Ovary (tissue), 9 donors: ENCODE data around the gene FAM20A. TPM values are rescaled to one million over a fixed set of nuclear protein-coding genes. Genes with fewer than 3 reads are reported as not detected.

Experiments used
- DNase-seq, 5 donors: peaks; one replicate each; pipeline ENCODE4 v3.0.0-alpha.2; 2019 to 2020
- H3K27ac ChIP-seq, 2 donors: fragments of 200-600 bp; one replicate each; pipeline versions ENCODE4 v1.5.1 to v1.8.0; 2019 to 2022
- H3K27me3 ChIP-seq: fragments of 200-600 bp; one replicate; pipeline ENCODE4 v1.8.0; 2022
- H3K36me3 ChIP-seq: fragments of 200-600 bp; sonication (generic); one replicate; pipeline ENCODE4 v1.5.1; 2019
- H3K4me1 ChIP-seq: one replicate; pipeline ENCODE4 v1.8.1; 2013; ENCODE audit warnings: mild to moderate bottlenecking, moderate library complexity; ENCODE audit not compliant: insufficient read depth
- H3K4me3 ChIP-seq: fragments of 200-600 bp; sonication (generic); one replicate; pipeline ENCODE4 v1.5.1; 2017
- H3K9me3 ChIP-seq, 2 donors: fragments of 200-600 bp in 1 of 2; sonication (generic) in 1 of 2; one replicate each; pipeline versions ENCODE4 v1.5.1 to v1.8.1; 2013 to 2019; ENCODE audit warnings: mild to moderate bottlenecking in 1 of 2, moderate library complexity in 1 of 2
- CTCF ChIP-seq, 3 donors: fragments of 450-650 bp in 2 of 3; fragments of 200-600 bp in 1 of 3; IDR thresholded peaks; one replicate each; pipeline versions ENCODE4 v1.5.1 to v1.8.0; 2016 to 2022; ENCODE audit warnings: antibody characterized with exemption in 3 of 3, mild to moderate bottlenecking in 1 of 3
- EP300 ChIP-seq: sonication (generic); formaldehyde crosslinking; IDR thresholded peaks from one replicate; pipeline ENCODE4 v1.6.1; 2017; ENCODE audit warnings: antibody characterized with exemption
- POLR2A ChIP-seq: fragments of 450-650 bp; IDR thresholded peaks from one replicate; pipeline ENCODE4 v1.6.1; 2017; ENCODE audit warnings: antibody characterized with exemption, mild to moderate bottlenecking, moderate library complexity
- WGBS, 3 donors: extraction: QIAGEN DNeasy Blood & Tissue Kit in 1 of 3; methylation state at CpG; one replicate each; pipeline versions ENCODE4 v1.1.5 to v1.1.7; 2013 to 2017; 5-methylcytosine and 5-hydroxymethylcytosine counted together
- intact Hi-C, 4 donors: fragments of 100-400 bp; cut with DNase I; formaldehyde crosslinking; loops; one replicate each; pipeline versions ENCODE4 v1.11.0 to v1.15.1; 2022 to 2023
- polyA plus RNA-seq, 2 donors: library from polyadenylated mRNA; stranded (reverse); fragments of 200-250 nt in 1 of 2; fragments of 350-450 nt in 1 of 2; fragmentation: Illumina TruSeq in 1 of 2; extraction: RNeasy Lipid Tissue Mini Kit (QIAGEN cat#74804) in 1 of 2; gene quantifications; one replicate each; pipeline ENCODE4 v1.2.3, GENCODE V29; 2013 to 2014
- total RNA-seq, 7 donors: library from RNA; depleted of rRNA in 2 of 7; stranded (reverse); fragments of >200 nt in 2 of 7; fragmentation: NEBNext Ultra II Directional in 3 of 7; extraction: Animal tissue kit (Norgen Biotek cat#: 25700) in 3 of 7; gene quantifications; one replicate each; pipeline versions ENCODE4 v1.1.0 to v1.2.4, GENCODE V29; 2016 to 2023
- donor health status: DM: no; HTN: no; CAD: no; lungs with moderate emphysema.
- donor health status: DM: no; HTN: no; CAD: no.
- donor health status: Bipolar disorder and iron deficiency.
- donor health status: DM: yes; HTN: yes; CAD: no.
- donor health status: DM: no; HTN: no; CAD: no.
- donor health status: DM: yes; HTN: yes; CAD: no.

Gene FAM20A
- total and polyA plus RNA-seq, 9 donors, result 4.9 to 75.8 (median 19.7) TPM

DNA sequence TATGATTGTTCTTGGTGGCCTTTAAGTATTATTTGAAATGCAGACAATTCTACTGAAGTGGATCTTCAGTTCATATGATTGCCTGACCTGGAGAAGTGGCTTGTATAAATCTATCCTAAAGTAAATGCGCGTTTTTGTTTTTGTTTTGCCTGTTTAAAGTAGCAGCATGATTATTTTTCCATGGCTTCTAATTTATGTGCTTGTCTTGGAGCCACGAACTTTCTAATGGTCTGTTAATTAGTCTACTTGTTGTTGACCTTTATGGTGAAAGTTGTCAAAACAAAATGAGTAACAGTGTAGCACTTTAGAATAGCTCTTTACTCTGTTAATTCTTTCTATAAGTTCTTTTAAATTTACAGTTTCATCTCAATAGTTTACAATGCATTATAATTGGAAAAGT is 87.2 kb downstream of the FAM20A start:
- 1 to 4% (median 1%) methylated on average over 3 of the region's 3 CpGs for WGBS, 3 donors
- no peaks in the 10 kb centered on the region for H3K36me3 ChIP-seq
- H3K9me3 ChIP-seq, result no peaks in the 10 kb centered on the region
- no peak for DNase-seq
- intact Hi-C loops, result loop anchor here in 2 of 4 donors (5.0 kb wide), 2 partner anchors 47 to 57 kb away; partner anchors contain the start of gene WIPI1 (in 1 of the 2)
- no peaks in the 10 kb centered on the region for H3K27me3 ChIP-seq
- H3K4me3 ChIP-seq, result peak overlapping the region; percentile 87
- peak overlapping the region in 1 of 2 donors; percentile 99 for H3K27ac ChIP-seq
- peaks cover 9% of the 10 kb centered on the region for H3K4me1 ChIP-seq
- no peak for TF ChIP-seq POLR2A
- TF ChIP-seq CTCF (IDR thresholded peaks at IDR 0.05), result no peak
- TF ChIP-seq EP300, result no peak

GRCh38 chr17:68512960-68513474 is 88.2 kb downstream of the FAM20A start:
- TF ChIP-seq CTCF (IDR thresholded peaks at IDR 0.05) (no peak), EP300 (no peak), POLR2A (no peak)
- intact Hi-C loops, result loop anchor here in 2 of 4 donors (5.0 kb wide), 2 partner anchors 46 to 56 kb away; partner anchors contain the start of gene WIPI1 (in 1 of the 2)
- H3K36me3 ChIP-seq, result no peaks in the 10 kb centered on the region
- 0% methylated on average over 20 of the region's 20 CpGs for WGBS, 3 donors
- H3K4me1 ChIP-seq, result peaks cover 7% of the 10 kb centered on the region
- no peaks in the 10 kb centered on the region for H3K9me3 ChIP-seq
- H3K27me3 ChIP-seq, result no peaks in the 10 kb centered on the region
- peak in 1 of 5 donors; percentile 52 for DNase-seq
- peak overlapping the region; percentile 92 to 99 for H3K27ac ChIP-seq
- peak overlapping the region; percentile 87 for H3K4me3 ChIP-seq

- Histone ChIP-seq H3K4me1 (peaks cover 5% of the 10 kb centered on the region), H3K9me3 (no peaks in the 10 kb centered on the region), H3K27ac (peak within 1 kb of the TSS; percentile 92 to 99), H3K27me3 (no peaks in the 10 kb centered on the region), H3K4me3 (peak within 1 kb of the TSS; percentile 87), H3K36me3 (no peaks in the 10 kb centered on the region)
- intact Hi-C loops, result loop anchor here in 2 of 4 donors (5.0 kb wide), 2 partner anchors 45 to 55 kb away; partner anchors contain the start of gene WIPI1 (in 1 of the 2)
- 0 to 1% (median 0%) methylated on average over 34 to 81 of the region's 81 CpGs for WGBS, 3 donors
- peak; percentile 96 to 97 (median 97) for DNase-seq
- TF ChIP-seq POLR2A (peak; percentile 97), CTCF (IDR thresholded peaks at IDR 0.05) (peak in 2 of 3 donors; percentile 32 to 34), EP300 (peak; percentile 18)
Observed at GRCh38 chr17:68512247-68512959, 88.8 kb downstream of the FAM20A start, which contains the start of gene PRKAR1A. Gene PRKAR1A (plus strand): TSS chr17:68512430. CDS start chr17:68515400, 2,970 bp downstream.

DNA sequence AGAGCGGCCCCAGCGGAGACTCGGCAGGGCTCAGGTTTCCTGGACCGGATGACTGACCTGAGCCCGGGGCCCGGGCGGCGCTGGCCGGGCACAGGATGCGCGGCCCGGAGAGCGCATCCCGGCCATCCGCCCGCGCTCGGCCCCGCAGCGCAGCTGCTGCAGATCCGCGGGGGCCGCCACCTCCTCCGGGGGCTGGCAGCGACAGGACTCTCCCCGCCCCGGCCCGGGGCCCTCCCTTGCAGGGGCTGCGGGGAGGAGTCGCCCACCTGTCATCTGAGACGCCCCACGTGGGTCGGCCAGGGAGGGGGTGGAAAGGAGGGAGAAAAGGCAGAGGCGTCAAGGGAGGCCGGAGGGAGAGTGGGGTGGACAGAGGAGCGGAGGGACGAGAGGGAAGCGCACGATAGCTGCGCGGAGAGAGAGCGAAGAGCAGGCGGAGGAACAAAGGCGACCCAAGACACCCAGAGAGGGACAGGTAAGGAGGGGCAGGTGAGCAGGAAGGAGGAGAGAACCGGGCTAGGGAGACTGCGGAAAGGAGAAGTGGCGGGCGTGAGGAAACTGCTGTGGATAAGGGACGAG is 89.4 kb downstream of the FAM20A start:
- Histone ChIP-seq H3K9me3 (no peaks in the 10 kb centered on the region), H3K27me3 (no peaks in the 10 kb centered on the region), H3K4me1 (peaks cover 5% of the 10 kb centered on the region), H3K36me3 (no peaks in the 10 kb centered on the region), H3K27ac (peak overlapping the region; percentile 92 to 99), H3K4me3 (peak overlapping the region; percentile 87)
- DNase-seq, result peak; percentile 91 to 95 (median 93)
- TF ChIP-seq POLR2A, result no peak
- peak in 1 of 3 donors; percentile 4 for TF ChIP-seq CTCF (IDR thresholded peaks at IDR 0.05)
- TF ChIP-seq EP300, result peak; percentile 1
- intact Hi-C loops, result loop anchor here in 2 of 4 donors (5.0 kb wide), 2 partner anchors 44 to 54 kb away; partner anchors contain the start of gene WIPI1 (in 1 of the 2)
- 0 to 1% (median 0%) methylated on average over 44 to 48 of the region's 49 CpGs for WGBS, 3 donors
